SK-N-MC (cell line): Measurements from ENCODE around the gene TRIM47.

Source experiments
- EZH2 ChIP-seq: fragments of 200-600 bp; sonication (generic); IDR thresholded peaks from one replicate; pipeline ENCODE4 v1.6.1; 2017; ENCODE audit warnings: antibody characterized with exemption
- POLR2AphosphoS5 ChIP-seq: IDR thresholded peaks from 2 replicates; pipeline ENCODE4 v1.6.1; 2012; ENCODE audit warnings: mild to moderate bottlenecking, low read depth, low read length, borderline replicate concordance

GRCh38 chr17:75914643-75915267 is 36.4 kb upstream of the TRIM47 start:
- TF ChIP-seq EZH2: no peak
- no peak for TF ChIP-seq POLR2AphosphoS5
